ENCODE results near the gene CARHSP1. TPM values are rescaled to one million over a fixed set of nuclear protein-coding genes. Genes with fewer than 3 reads are reported as not detected.

CARHSP1 gene
- total and polyA plus RNA-seq, 9 of the 15 experiments (the other 6 are each of a cell fraction or from before 2014, with no cell fraction given): 5.8 to 114 (median 41.1) TPM

GRCh38 chr16:8868416-8869211 is at the start of gene CARHSP1 (continued):
- TF ChIP-seq AFF1 (IDR thresholded peaks at IDR 0.05; ENCODE audit: low read depth in 1 of 2, partially characterized antibody in 2 of 2) (no peak), GABPB1 (CRISPR knock-in tag; IDR thresholded peaks at IDR 0.05) (no peak), ZBTB33 (CRISPR knock-in tag; IDR thresholded peaks at IDR 0.05) (peak; percentile 43; the same call in 1 of the 2 replicates), ZNF584 (CRISPR knock-in tag; IDR thresholded peaks at IDR 0.05; ENCODE audit: low read depth) (no peak), RUNX1 (IDR thresholded peaks at IDR 0.05; ENCODE audit: low read depth) (no peak; the same call in 1 of the 2 replicates), ZNF695 (CRISPR knock-in tag; IDR thresholded peaks at IDR 0.05) (no peak), NR1H2 (CRISPR knock-in tag; IDR thresholded peaks at IDR 0.05) (no peak), PRPF4 (IDR thresholded peaks at IDR 0.05; ENCODE audit: insufficient read depth, low read depth, low read length, poor library complexity, severe bottlenecking) (peak; percentile 31), SAP30 (IDR thresholded peaks at IDR 0.05; ENCODE audit: borderline replicate concordance, insufficient read depth, low read depth, low read length, poor library complexity, severe bottlenecking) (peak; percentile 61), FOXA1 (IDR thresholded peaks at IDR 0.05; ENCODE audit: borderline replicate concordance) (no peak), HOXB6 (CRISPR knock-in tag; IDR thresholded peaks at IDR 0.05; ENCODE audit: borderline replicate concordance) (no peak), RBM39 (optimal IDR thresholded peaks at IDR 0.05; ENCODE audit: low read depth, low read length) (no peak), NRF1 (conservative IDR thresholded peaks at IDR 0.05 in 1 of 2, IDR thresholded peaks at IDR 0.05 in 1 of 2) (no peak), ZNF512 (tag; IDR thresholded peaks at IDR 0.05) (no peak), JUN (IDR thresholded peaks at IDR 0.05; ENCODE audit: borderline replicate concordance, low read depth, low read length) (no peak), JUN (CRISPR knock-in tag; IDR thresholded peaks at IDR 0.05; ENCODE audit: borderline replicate concordance) (no peak), RNF2 (IDR thresholded peaks at IDR 0.05) (peak; percentile 75), GABPA (tag; conservative IDR thresholded peaks at IDR 0.05; ENCODE audit: low read depth) (peak; percentile 69), MECOM (CRISPR knock-in tag; IDR thresholded peaks at IDR 0.05) (no peak), EP400 (IDR thresholded peaks at IDR 0.05) (peak; percentile 70)

Measured in K562 (cell line).